ENCODE measurements around the gene FAM228B. TPM values are rescaled to one million over a fixed set of nuclear protein-coding genes. Genes with fewer than 3 reads are reported as not detected.
A peak's percentile ranks its signal among the peaks of the same experiment; 100 is the strongest.
"Not testable (repeated sequence)": the region's sequence is repeated elsewhere in the genome, so short reads cannot be mapped to it uniquely, and the experiment has no call there.

Gene FAM228B
- total RNA-seq, 1 donor from 2014 or later, result 29.6 TPM

- no peaks in the 10 kb centered on the region for H3K36me3 ChIP-seq
- no peaks in the 10 kb centered on the region for H3K27me3 ChIP-seq (ENCODE audit: low read depth)
- no peak for DNase-seq
- no peak overlapping the region for H3K27ac ChIP-seq (replicated peaks)
- no peak overlapping the region for H3K4me3 ChIP-seq
- H3K4me1 ChIP-seq, result no peaks in the 10 kb centered on the region
- peaks cover 6% of the 10 kb centered on the region for H3K9me3 ChIP-seq (replicated peaks)
- intact Hi-C loops (cut with micrococcal nuclease), result no loop called here
- no peak for TF ChIP-seq CTCF (IDR thresholded peaks at IDR 0.05; ENCODE audit: borderline replicate concordance)
Observed at GRCh38 chr2:24189551-24189950, 66.3 kb downstream of the FAM228B start.

GRCh38 chr2:24190503-24190902 is 67.2 kb downstream of the FAM228B start:
- TF ChIP-seq CTCF (IDR thresholded peaks at IDR 0.05; ENCODE audit: borderline replicate concordance), result no peak
- DNase-seq, result no peak
- H3K4me1 ChIP-seq, result no peaks in the 10 kb centered on the region
- intact Hi-C loops (cut with micrococcal nuclease), result no loop called here
- peaks cover 4% of the 10 kb centered on the region for H3K9me3 ChIP-seq (replicated peaks)
- H3K36me3 ChIP-seq, result no peaks in the 10 kb centered on the region
- no peak overlapping the region for H3K4me3 ChIP-seq
- H3K27ac ChIP-seq (replicated peaks), result no peak overlapping the region
- H3K27me3 ChIP-seq (ENCODE audit: low read depth), result no peaks in the 10 kb centered on the region

- TF ChIP-seq CTCF (IDR thresholded peaks at IDR 0.05; ENCODE audit: borderline replicate concordance), result no peak
- intact Hi-C loops (cut with micrococcal nuclease), result no loop called here
- DNase-seq, result no peak
- no peaks in the 10 kb centered on the region for H3K4me1 ChIP-seq
- no peaks in the 10 kb centered on the region for H3K36me3 ChIP-seq
- no peaks in the 10 kb centered on the region for H3K9me3 ChIP-seq (replicated peaks)
- no peaks in the 10 kb centered on the region for H3K27me3 ChIP-seq (ENCODE audit: low read depth)
- no peak overlapping the region for H3K4me3 ChIP-seq
- H3K27ac ChIP-seq (replicated peaks), result no peak overlapping the region
Observed at GRCh38 chr2:24191156-24191555, 67.9 kb downstream of the FAM228B start.

GRCh38 chr2:24191848-24192247 is 68.6 kb downstream of the FAM228B start:
- intact Hi-C loops (cut with micrococcal nuclease), result no loop called here
- no peak for TF ChIP-seq CTCF (IDR thresholded peaks at IDR 0.05; ENCODE audit: borderline replicate concordance)
- no peaks in the 10 kb centered on the region for H3K36me3 ChIP-seq
- DNase-seq, result no peak
- no peak overlapping the region for H3K4me3 ChIP-seq
- no peak overlapping the region for H3K27ac ChIP-seq (replicated peaks)
- H3K9me3 ChIP-seq (replicated peaks), result peaks cover 3% of the 10 kb centered on the region
- H3K27me3 ChIP-seq (ENCODE audit: low read depth), result no peaks in the 10 kb centered on the region
- no peaks in the 10 kb centered on the region for H3K4me1 ChIP-seq

- DNase-seq; H3K36me3 ChIP-seq; H3K27ac ChIP-seq (replicated peaks); H3K27me3 ChIP-seq (ENCODE audit: low read depth); H3K4me1 ChIP-seq; H3K4me3 ChIP-seq; H3K9me3 ChIP-seq (replicated peaks); intact Hi-C loops (cut with micrococcal nuclease): not testable (repeated sequence)
Observed at GRCh38 chr2:24197213-24197612, 73.9 kb downstream of the FAM228B start.

GRCh38 chr2:24199968-24200590 is 76.8 kb downstream of the FAM228B start:
- no peak for DNase-seq
- H3K27me3 ChIP-seq (ENCODE audit: low read depth), result no peaks in the 10 kb centered on the region
- TF ChIP-seq CTCF (IDR thresholded peaks at IDR 0.05; ENCODE audit: borderline replicate concordance), result no peak
- intact Hi-C loops (cut with micrococcal nuclease), result no loop called here
- H3K27ac ChIP-seq (replicated peaks), result peak overlapping the region; percentile 27
- H3K4me3 ChIP-seq, result no peak overlapping the region
- H3K36me3 ChIP-seq, result peaks cover 24% of the 10 kb centered on the region
- peaks cover 5% of the 10 kb centered on the region for H3K9me3 ChIP-seq (replicated peaks)
- peaks cover 9% of the 10 kb centered on the region for H3K4me1 ChIP-seq

Data from left ventricle myocardium inferior (tissue), 1 donor.